Thoracic aorta (tissue), 2 donors: Measurements from ENCODE around the gene DMD. TPM values are rescaled to one million over a fixed set of nuclear protein-coding genes. Genes with fewer than 3 reads are reported as not detected.

ENCODE experiments used
- ATAC-seq: fragments of 150-250 bp; one replicate; pipeline ENCODE4 v1.8.0; 2017; ENCODE audit warnings: low read depth; ENCODE audit not compliant: insufficient number of reproducible peaks, low FRiP score
- DNase-seq: peaks from one replicate; pipeline ENCODE4 v3.0.0-alpha.2; 2020; ENCODE audit warnings: low spot score
- H3K27ac ChIP-seq, 2 donors: fragments of 200-600 bp; sonication (generic); 1 replicate in 1 of 2; 2 replicates in 1 of 2; pipeline ENCODE4 v1.5.1; 2016; ENCODE audit warnings: mild to moderate bottlenecking in 2 of 2, moderate library complexity in 2 of 2
- H3K27me3 ChIP-seq: fragments of 200-600 bp; sonication (generic); replicated peaks from 2 replicates; pipeline ENCODE4 v1.6.0; 2016; ENCODE audit warnings: mild to moderate bottlenecking; ENCODE audit not compliant: insufficient read depth
- H3K36me3 ChIP-seq: fragments of 200-600 bp; sonication (generic); one replicate; pipeline ENCODE4 v1.5.1; 2016
- H3K4me1 ChIP-seq, 2 donors: fragments of 200-600 bp; sonication (generic); 1 replicate in 1 of 2; 2 replicates in 1 of 2; pipeline versions ENCODE4 v1.5.1 to v1.6.0; 2016; ENCODE audit warnings: low read depth in 2 of 2, mild to moderate bottlenecking in 1 of 2; ENCODE audit not compliant: control insufficient read depth in 1 of 2
- H3K4me3 ChIP-seq: fragments of 200-600 bp; sonication (generic); 2 replicates; pipeline ENCODE4 v1.5.1; 2016; ENCODE audit warnings: mild to moderate bottlenecking
- H3K9me3 ChIP-seq: fragments of 200-600 bp; sonication (generic); 2 replicates; pipeline ENCODE4 v1.5.1; 2016
- total RNA-seq, 2 donors: library from RNA; depleted of rRNA; stranded (reverse); fragments of >200 nt; gene quantifications; one replicate each; pipeline versions ENCODE4 v1.1.0 to v1.2.3, GENCODE V29; 2016
- TF ChIP-seq, protein P1 (sequence below): fragments of 200-600 bp; sonication (generic); IDR thresholded peaks from one replicate; pipeline ENCODE4 v1.5.1; 2019; ENCODE audit warnings: antibody characterized with exemption

The DMD gene
- total RNA-seq, 2 donors from 2014 or later: 224 to 233 TPM

DNA sequence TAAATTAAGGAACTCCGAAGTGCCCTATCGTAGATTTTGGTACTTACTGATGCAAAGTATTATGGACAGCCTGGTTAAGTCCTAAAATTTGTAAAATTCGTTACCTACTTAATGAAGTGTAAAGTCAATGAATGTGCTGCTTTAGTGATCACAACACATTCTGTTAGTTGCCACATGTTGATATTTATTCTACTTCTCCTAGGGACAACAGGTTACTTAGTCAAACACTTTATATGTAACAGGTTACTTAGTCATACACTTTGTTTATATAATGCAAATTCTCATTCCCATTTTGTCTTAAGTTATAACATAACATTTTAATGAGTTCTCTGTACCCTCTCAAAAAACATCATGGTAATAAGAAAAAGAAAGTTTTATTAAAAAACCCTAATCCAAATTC is 1496.6 kb downstream of the DMD start:
- H3K4me1 ChIP-seq: no peaks in the 10 kb centered on the region
- no peak for DNase-seq
- ATAC-seq: no peak
- no peaks in the 10 kb centered on the region for H3K36me3 ChIP-seq
- TF ChIP-seq, protein P1, sequence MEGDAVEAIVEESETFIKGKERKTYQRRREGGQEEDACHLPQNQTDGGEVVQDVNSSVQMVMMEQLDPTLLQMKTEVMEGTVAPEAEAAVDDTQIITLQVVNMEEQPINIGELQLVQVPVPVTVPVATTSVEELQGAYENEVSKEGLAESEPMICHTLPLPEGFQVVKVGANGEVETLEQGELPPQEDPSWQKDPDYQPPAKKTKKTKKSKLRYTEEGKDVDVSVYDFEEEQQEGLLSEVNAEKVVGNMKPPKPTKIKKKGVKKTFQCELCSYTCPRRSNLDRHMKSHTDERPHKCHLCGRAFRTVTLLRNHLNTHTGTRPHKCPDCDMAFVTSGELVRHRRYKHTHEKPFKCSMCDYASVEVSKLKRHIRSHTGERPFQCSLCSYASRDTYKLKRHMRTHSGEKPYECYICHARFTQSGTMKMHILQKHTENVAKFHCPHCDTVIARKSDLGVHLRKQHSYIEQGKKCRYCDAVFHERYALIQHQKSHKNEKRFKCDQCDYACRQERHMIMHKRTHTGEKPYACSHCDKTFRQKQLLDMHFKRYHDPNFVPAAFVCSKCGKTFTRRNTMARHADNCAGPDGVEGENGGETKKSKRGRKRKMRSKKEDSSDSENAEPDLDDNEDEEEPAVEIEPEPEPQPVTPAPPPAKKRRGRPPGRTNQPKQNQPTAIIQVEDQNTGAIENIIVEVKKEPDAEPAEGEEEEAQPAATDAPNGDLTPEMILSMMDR: no peak
- H3K9me3 ChIP-seq: no peaks in the 10 kb centered on the region
- H3K27ac ChIP-seq: no peak overlapping the region
- H3K4me3 ChIP-seq: no peak overlapping the region
- H3K27me3 ChIP-seq: no peaks in the 10 kb centered on the region

DNA sequence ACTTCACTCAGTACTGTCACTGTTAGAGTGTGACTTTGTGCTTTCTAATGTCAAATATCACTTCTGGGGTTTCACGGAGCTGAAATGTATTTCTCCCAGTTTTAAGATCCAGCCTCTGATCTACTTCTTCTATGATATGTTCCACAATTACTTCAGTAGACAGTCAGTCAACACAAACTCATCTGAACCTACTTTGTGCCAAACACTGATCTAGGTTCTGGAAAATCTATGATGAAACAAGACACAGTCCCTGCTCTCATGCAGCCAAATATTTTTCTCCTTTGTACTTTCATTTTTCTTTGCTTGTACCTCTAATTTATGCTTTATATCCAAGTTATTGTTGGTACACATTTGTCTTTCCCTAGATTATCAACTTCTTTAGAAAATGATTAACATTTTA is 1498.2 kb downstream of the DMD start:
- ATAC-seq (no peak), DNase-seq (no peak)
- TF ChIP-seq, protein P1: no peak
- Histone ChIP-seq H3K27ac (no peak overlapping the region), H3K36me3 (no peaks in the 10 kb centered on the region), H3K4me3 (no peak overlapping the region), H3K9me3 (no peaks in the 10 kb centered on the region), H3K27me3 (no peaks in the 10 kb centered on the region), H3K4me1 (no peaks in the 10 kb centered on the region)

DNA sequence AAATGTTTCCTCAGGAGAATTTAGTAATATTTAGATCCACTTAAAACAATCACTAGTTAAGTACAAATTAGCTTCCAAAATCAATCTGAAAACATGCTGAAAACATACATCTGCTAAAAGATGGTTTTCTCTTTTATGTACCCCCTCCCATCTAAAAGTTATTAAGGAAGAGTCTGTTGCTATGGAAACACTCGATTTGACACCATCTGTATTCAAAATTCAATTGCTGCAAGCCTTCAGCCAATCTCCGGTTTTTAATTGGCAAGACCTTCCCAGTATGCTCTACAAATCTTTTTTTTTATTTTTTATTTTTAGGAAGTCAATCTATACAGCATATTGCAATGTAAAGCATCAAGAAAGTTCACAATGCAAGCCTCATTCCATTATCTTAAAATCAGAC is 1500.2 kb downstream of the DMD start:
- no peak overlapping the region for H3K4me3 ChIP-seq
- DNase-seq (no peak), ATAC-seq (no peak)
- no peaks in the 10 kb centered on the region for H3K27me3 ChIP-seq
- H3K4me1 ChIP-seq: peaks cover 3 to 7% of the 10 kb centered on the region in 2 donors
- H3K9me3 ChIP-seq: no peaks in the 10 kb centered on the region
- no peak overlapping the region for H3K27ac ChIP-seq
- H3K36me3 ChIP-seq: no peaks in the 10 kb centered on the region
- TF ChIP-seq, protein P1: no peak

DNA sequence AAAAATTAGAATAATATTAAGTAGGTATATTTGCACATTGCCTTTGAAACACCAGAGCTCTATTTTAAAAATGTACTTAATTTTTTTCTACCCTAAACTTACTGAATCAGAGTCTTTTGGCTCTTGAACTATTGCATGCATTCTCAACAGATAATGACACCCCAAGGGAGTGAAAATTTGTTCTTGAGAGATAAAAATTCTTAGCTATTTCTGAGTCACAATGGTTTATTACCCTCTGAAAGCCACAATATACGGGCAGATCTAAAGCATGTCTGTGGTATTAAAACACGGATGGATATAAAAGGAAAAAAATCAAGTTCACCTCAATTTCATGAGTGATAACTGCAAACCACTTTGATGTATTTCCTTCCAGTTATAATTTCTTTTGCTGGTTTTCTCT is 1503.2 kb downstream of the DMD start:
- no peaks in the 10 kb centered on the region for H3K27me3 ChIP-seq
- no peaks in the 10 kb centered on the region for H3K9me3 ChIP-seq
- H3K27ac ChIP-seq: no peak overlapping the region
- peaks cover 3 to 7% of the 10 kb centered on the region in 2 donors for H3K4me1 ChIP-seq
- TF ChIP-seq, protein P1: no peak
- no peaks in the 10 kb centered on the region for H3K36me3 ChIP-seq
- no peak for DNase-seq
- H3K4me3 ChIP-seq: no peak overlapping the region
- no peak for ATAC-seq

DNA sequence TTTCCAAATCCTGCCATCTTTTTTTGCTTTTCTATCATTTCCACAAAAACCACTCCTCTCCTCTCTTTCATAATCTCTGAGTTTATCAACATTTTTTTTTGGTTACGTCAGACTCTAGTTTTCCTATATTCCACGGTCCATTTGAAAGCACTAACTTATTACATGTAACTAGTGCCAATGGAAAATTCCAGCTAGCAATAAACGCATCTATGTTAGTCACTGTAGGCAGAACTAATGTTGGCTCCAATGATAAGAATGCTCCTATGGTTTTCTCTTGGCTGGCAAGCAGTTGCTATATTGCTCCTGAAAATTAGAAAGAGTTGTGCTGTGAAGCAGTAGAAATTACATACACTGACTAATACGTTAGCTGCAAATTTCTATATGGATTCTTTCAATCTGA is 1504.9 kb downstream of the DMD start:
- Histone ChIP-seq H3K27ac (no peak overlapping the region), H3K4me1 (peaks cover 3 to 7% of the 10 kb centered on the region in 2 donors), H3K27me3 (no peaks in the 10 kb centered on the region), H3K4me3 (no peak overlapping the region), H3K9me3 (no peaks in the 10 kb centered on the region), H3K36me3 (no peaks in the 10 kb centered on the region)
- DNase-seq: no peak
- ATAC-seq: no peak
- TF ChIP-seq, protein P1: no peak
